Vagina (tissue), 2 donors: Measurements from ENCODE around the gene OOEP.

Experiments
- POLR2A ChIP-seq, 2 donors: fragments of 450-650 bp; IDR thresholded peaks; one replicate each; pipeline ENCODE4 v1.6.1; 2017; ENCODE audit warnings: antibody characterized with exemption in 2 of 2, mild to moderate bottlenecking in 2 of 2, moderate library complexity in 2 of 2
- POLR2AphosphoS5 ChIP-seq, 2 donors: sonication (generic); formaldehyde crosslinking; IDR thresholded peaks; one replicate each; pipeline ENCODE4 v1.9.0; 2017; ENCODE audit warnings: antibody characterized with exemption in 2 of 2, mild to moderate bottlenecking in 2 of 2, low read depth in 1 of 2; ENCODE audit not compliant: insufficient read depth in 1 of 2
- TF ChIP-seq, protein P1 (sequence below), 3 experiments: fragments of 450-650 bp in 2 of 3; fragments of 200-600 bp in 1 of 3; sonication (generic) in 1 of 3; IDR thresholded peaks; one replicate each; pipeline ENCODE4 v1.5.1; 2017 to 2019; ENCODE audit warnings: antibody characterized with exemption in 3 of 3, mild to moderate bottlenecking in 2 of 3, moderate library complexity in 2 of 3

DNA sequence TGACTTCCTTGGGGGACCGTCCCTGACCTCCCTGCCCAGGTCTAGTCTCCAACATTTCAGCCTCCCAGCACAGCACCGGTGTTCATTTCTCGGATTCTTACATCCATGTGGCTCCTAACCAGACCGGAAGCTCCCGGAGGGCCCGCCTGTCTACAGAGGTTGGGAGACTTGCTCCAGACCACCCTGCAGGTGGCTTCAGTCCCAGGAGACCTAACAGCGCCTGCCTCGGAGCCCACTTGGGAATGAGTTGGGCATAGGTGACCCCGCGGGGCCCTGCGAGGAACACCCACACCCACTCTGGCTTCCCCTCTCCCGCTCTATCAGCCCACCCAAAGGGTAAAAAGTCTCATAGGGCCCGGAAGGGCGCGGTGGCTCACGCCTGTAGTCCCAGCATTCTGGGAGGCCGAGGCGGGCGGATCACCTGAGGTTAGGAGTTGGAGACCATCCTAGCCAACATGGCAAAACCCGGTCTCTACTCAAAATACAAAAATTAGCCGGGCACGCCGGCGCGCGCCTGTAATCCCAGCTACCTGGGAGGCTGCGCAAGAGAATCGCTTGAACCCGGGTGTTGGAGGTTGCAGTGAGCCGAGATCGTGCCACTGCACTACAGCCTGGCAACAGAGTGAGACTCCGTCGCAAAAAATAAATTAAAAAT, 21.0 kb downstream of the OOEP start:
- TF ChIP-seq POLR2A (IDR thresholded peaks at IDR 0.05) = no peak
- TF ChIP-seq, protein P1, sequence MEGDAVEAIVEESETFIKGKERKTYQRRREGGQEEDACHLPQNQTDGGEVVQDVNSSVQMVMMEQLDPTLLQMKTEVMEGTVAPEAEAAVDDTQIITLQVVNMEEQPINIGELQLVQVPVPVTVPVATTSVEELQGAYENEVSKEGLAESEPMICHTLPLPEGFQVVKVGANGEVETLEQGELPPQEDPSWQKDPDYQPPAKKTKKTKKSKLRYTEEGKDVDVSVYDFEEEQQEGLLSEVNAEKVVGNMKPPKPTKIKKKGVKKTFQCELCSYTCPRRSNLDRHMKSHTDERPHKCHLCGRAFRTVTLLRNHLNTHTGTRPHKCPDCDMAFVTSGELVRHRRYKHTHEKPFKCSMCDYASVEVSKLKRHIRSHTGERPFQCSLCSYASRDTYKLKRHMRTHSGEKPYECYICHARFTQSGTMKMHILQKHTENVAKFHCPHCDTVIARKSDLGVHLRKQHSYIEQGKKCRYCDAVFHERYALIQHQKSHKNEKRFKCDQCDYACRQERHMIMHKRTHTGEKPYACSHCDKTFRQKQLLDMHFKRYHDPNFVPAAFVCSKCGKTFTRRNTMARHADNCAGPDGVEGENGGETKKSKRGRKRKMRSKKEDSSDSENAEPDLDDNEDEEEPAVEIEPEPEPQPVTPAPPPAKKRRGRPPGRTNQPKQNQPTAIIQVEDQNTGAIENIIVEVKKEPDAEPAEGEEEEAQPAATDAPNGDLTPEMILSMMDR (IDR thresholded peaks at IDR 0.05) = no peak
- no peak for TF ChIP-seq POLR2AphosphoS5 (IDR thresholded peaks at IDR 0.05; ENCODE audit: insufficient read depth in 1 of 2, low read depth in 1 of 2)
